Thyroid gland (tissue), 4 donors: ENCODE data around the gene PRRT2. TPM values are rescaled to one million over a fixed set of nuclear protein-coding genes. Genes with fewer than 3 reads are reported as not detected.
"Not testable (repeated sequence)": the region's sequence is repeated elsewhere in the genome, so short reads cannot be mapped to it uniquely, and the experiment has no call there.

Experiments
- DNase-seq, 2 donors: peaks; one replicate each; pipeline ENCODE4 v3.0.0-alpha.2; 2019
- H3K27ac ChIP-seq, 3 donors: fragments of 200-600 bp; sonication (generic); 1 replicate in 2 of 3; 2 replicates in 1 of 3; pipeline ENCODE4 v1.5.1; 2016 to 2019; ENCODE audit warnings: mild to moderate bottlenecking in 1 of 3, moderate library complexity in 1 of 3
- H3K27me3 ChIP-seq: fragments of 200-600 bp; sonication (generic); one replicate; pipeline ENCODE4 v1.5.1; 2019
- H3K36me3 ChIP-seq, 2 donors: fragments of 200-600 bp; sonication (generic); one replicate each; pipeline ENCODE4 v1.5.1; 2016 to 2019
- H3K4me1 ChIP-seq, 2 donors: fragments of 200-600 bp; sonication (generic); one replicate each; pipeline ENCODE4 v1.5.1; 2017 to 2019
- H3K4me3 ChIP-seq, 3 donors: fragments of 200-600 bp; sonication (generic); replicated peaks in 1 of 3; 1 replicate in 2 of 3; 2 replicates in 1 of 3; pipeline ENCODE4 v1.5.1; 2016; ENCODE audit warnings: mild to moderate bottlenecking in 1 of 3
- H3K9me3 ChIP-seq: fragments of 200-600 bp; sonication (generic); one replicate; pipeline ENCODE4 v1.5.1; 2017
- POLR2A ChIP-seq, 2 donors: fragments of 450-650 bp; IDR thresholded peaks; one replicate each; pipeline ENCODE4 v1.6.1; 2017; ENCODE audit warnings: antibody characterized with exemption in 2 of 2, mild to moderate bottlenecking in 2 of 2, moderate library complexity in 1 of 2
- WGBS, 2 donors: methylation state at CpG; one replicate each; pipeline ENCODE4 v1.1.5; 2017; 5-methylcytosine and 5-hydroxymethylcytosine counted together
- intact Hi-C: fragments of 100-400 bp; cut with DNase I; formaldehyde crosslinking; loops from one replicate; pipeline ENCODE4 v1.15.1; 2023
- total RNA-seq, 4 donors: library from RNA; depleted of rRNA; stranded (reverse); fragments of >200 nt; gene quantifications; one replicate each; pipeline ENCODE4 v1.2.3, GENCODE V29; 2016
- TF ChIP-seq, protein P1 (sequence below), 6 experiments: fragments of 200-600 bp in 3 of 6; fragments of 450-650 bp in 3 of 6; sonication (generic) in 3 of 6; IDR thresholded peaks; one replicate each; pipeline ENCODE4 v1.5.1; 2016 to 2019; ENCODE audit warnings: antibody characterized with exemption in 6 of 6, mild to moderate bottlenecking in 2 of 6, inconsistent platforms in 1 of 6, moderate library complexity in 1 of 6

PRRT2 gene
- total RNA-seq, 4 donors from 2014 or later = 0.89 to 4.0 (median 2.4) TPM

DNA sequence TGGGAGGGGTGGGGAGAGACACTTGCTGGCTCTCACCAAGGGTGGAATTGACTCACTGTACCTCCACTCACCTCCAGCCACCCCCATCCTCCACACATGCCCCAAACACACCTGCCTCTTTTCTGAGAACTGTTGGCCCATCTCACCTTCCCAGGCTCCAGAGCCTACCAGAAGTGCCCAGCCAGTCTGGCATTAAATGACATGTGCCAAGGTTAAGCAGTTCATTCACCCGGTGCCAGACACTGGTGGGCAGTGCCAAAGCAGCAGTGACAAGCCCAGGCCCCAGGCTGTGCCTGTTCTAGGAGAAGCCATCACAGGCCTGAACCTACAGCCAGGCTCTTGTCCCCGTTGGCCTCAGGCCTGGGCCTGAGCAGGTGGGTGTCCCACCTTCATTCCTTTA, 19.5 kb downstream of the PRRT2 start:
- TF ChIP-seq POLR2A (IDR thresholded peaks at IDR 0.05) = no peak
- TF ChIP-seq, protein P1, sequence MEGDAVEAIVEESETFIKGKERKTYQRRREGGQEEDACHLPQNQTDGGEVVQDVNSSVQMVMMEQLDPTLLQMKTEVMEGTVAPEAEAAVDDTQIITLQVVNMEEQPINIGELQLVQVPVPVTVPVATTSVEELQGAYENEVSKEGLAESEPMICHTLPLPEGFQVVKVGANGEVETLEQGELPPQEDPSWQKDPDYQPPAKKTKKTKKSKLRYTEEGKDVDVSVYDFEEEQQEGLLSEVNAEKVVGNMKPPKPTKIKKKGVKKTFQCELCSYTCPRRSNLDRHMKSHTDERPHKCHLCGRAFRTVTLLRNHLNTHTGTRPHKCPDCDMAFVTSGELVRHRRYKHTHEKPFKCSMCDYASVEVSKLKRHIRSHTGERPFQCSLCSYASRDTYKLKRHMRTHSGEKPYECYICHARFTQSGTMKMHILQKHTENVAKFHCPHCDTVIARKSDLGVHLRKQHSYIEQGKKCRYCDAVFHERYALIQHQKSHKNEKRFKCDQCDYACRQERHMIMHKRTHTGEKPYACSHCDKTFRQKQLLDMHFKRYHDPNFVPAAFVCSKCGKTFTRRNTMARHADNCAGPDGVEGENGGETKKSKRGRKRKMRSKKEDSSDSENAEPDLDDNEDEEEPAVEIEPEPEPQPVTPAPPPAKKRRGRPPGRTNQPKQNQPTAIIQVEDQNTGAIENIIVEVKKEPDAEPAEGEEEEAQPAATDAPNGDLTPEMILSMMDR (IDR thresholded peaks at IDR 0.05) = no peak
- H3K4me1 ChIP-seq = peaks cover 0 to 3% of the 10 kb centered on the region in 2 donors
- no peak overlapping the region for H3K27ac ChIP-seq
- 87 to 88% methylated on average over 2 of the region's 2 CpGs for WGBS, 2 donors
- H3K36me3 ChIP-seq = peaks cover 26 to 29% of the 10 kb centered on the region in 2 donors
- intact Hi-C loops = loop anchor here (10.0 kb wide), 1 partner anchor 193 kb away; the partner anchor contains the start of gene C16orf92
- H3K9me3 ChIP-seq = no peaks in the 10 kb centered on the region
- DNase-seq = no peak
- H3K27me3 ChIP-seq = no peaks in the 10 kb centered on the region
- H3K4me3 ChIP-seq = no peak overlapping the region

DNA sequence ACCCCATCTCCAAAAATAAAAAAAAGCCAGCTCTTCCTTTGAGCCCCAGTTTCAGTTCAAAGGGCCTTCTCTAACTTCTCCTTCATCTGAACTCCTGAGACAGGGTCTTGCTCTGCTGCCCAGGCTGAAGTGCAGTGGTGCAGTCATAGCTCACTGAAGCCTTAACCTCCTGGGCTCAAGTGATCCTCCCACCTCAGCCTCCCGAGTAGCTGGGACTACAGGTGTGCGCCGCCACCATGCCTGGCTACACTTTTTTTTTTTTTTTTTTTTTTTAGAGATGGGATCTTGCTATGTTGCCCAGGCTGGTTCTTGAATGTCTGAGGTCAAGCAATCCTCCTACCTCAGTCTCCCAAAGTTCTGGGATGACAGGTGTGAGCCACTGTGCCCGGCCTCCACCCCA, 21.2 kb downstream of the PRRT2 start:
- H3K4me3 ChIP-seq, H3K27me3 ChIP-seq, H3K27ac ChIP-seq, H3K9me3 ChIP-seq, H3K4me1 ChIP-seq, DNase-seq: not testable (repeated sequence)
- 97 to 98% methylated on average over 4 of the region's 4 CpGs for WGBS, 2 donors
- peaks cover 39 to 45% of the 10 kb centered on the region in 2 donors for H3K36me3 ChIP-seq
- intact Hi-C loops = loop anchor here (10.0 kb wide), 1 partner anchor 192 kb away; the partner anchor contains the start of gene C16orf92

DNA sequence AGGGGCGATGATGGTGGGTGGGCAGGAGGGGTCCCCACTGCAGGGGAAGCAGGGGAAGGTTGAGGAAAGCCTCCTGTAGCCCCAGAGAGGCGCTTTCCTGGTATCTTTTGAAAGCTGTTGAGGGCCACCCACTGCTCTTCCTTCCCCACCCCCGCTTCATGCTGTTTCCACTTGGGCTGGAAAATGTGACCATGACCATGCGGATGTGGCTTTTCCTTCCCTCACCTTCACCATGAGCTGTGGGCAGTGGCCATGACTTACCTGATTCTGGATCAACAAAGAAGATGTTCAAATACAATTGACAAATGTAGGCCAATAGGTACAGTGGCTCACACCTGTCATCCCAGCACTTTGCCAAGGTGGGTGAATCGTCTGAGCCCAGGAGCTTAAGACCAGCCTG, 22.1 kb downstream of the PRRT2 start:
- peaks cover 42 to 53% of the 10 kb centered on the region in 2 donors for H3K36me3 ChIP-seq
- no peaks in the 10 kb centered on the region for H3K4me1 ChIP-seq
- intact Hi-C loops = loop anchor here (10.0 kb wide), 1 partner anchor 191 kb away; the partner anchor contains the start of gene C16orf92

DNA sequence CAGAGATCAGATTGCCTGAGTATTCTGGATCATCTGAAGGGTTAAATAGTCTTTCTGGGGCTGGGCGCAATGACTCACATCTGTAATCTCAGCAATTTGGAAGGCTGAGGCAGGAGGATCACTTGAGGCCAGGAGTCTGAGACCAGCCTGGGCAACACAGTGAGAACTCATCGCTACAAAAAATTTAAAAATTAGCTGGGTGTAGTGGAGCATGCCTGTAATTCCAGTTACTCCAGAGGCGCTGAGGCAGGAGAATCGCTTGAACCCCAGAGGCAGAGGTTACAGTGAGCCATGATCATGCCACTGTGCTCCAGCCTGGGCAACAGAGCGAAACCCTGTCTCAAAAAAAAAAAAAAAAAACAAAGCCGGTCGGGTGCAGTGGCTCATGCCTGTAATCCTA, 23.9 kb downstream of the PRRT2 start:
- Histone ChIP-seq H3K4me3 (no peak overlapping the region), H3K4me1 (no peaks in the 10 kb centered on the region), H3K27me3 (no peaks in the 10 kb centered on the region), H3K36me3 (peaks cover 48 to 63% of the 10 kb centered on the region in 2 donors), H3K27ac (no peak overlapping the region), H3K9me3 (no peaks in the 10 kb centered on the region)
- no peak for DNase-seq
- TF ChIP-seq, protein P1 (IDR thresholded peaks at IDR 0.05) = no peak
- no peak for TF ChIP-seq POLR2A (IDR thresholded peaks at IDR 0.05)
- WGBS, 2 donors = 76 to 87% methylated on average over 7 of the region's 7 CpGs
- intact Hi-C loops = loop anchor here (10.0 kb wide), 1 partner anchor 189 kb away; the partner anchor contains the start of gene C16orf92

More for the DNA sequence above, 22.1 kb downstream of the PRRT2 start:
- Histone ChIP-seq H3K4me3 (no peak overlapping the region), H3K27ac (no peak overlapping the region), H3K27me3 (no peaks in the 10 kb centered on the region), H3K9me3 (no peaks in the 10 kb centered on the region)
- no peak for TF ChIP-seq POLR2A (IDR thresholded peaks at IDR 0.05)
- TF ChIP-seq, protein P1 (IDR thresholded peaks at IDR 0.05) = no peak
- no peak for DNase-seq
- WGBS, 2 donors = 92 to 94% methylated on average over 5 of the region's 5 CpGs

DNA sequence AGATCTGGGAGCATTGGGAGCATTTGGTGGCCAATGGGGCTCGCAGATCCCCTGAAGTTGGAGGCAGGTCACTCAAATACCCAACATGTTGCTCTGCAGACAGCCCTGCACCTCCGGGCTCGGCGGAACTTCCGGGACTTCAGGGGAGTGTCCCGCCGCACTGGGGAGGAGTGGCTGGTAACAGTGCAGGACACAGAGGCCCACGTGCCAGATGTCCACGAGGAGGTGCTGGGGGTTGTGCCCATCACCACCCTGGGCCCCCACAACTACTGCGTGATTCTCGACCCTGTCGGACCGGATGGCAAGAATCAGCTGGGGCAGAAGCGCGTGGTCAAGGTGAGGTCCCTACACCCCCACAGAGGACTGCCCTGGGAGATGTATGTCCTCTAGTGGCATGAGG, 24.6 kb downstream of the PRRT2 start:
- Histone ChIP-seq H3K27me3 (no peaks in the 10 kb centered on the region), H3K27ac (no peak overlapping the region), H3K36me3 (peaks cover 46 to 66% of the 10 kb centered on the region in 2 donors), H3K4me3 (no peak overlapping the region), H3K4me1 (no peaks in the 10 kb centered on the region), H3K9me3 (no peaks in the 10 kb centered on the region)
- 83 to 88% methylated on average over 12 to 15 of the region's 15 CpGs for WGBS, 2 donors
- TF ChIP-seq POLR2A (IDR thresholded peaks at IDR 0.05) = no peak
- TF ChIP-seq, protein P1 (IDR thresholded peaks at IDR 0.05) = no peak
- intact Hi-C loops = loop anchor here (10.0 kb wide), 1 partner anchor 188 kb away; the partner anchor contains the start of gene C16orf92
- DNase-seq = no peak
